SK-N-MC (cell line): ENCODE data around the gene EFTUD2.

Experiments
- EZH2 ChIP-seq: fragments of 200-600 bp; sonication (generic); IDR thresholded peaks from one replicate; pipeline ENCODE4 v1.6.1; 2017; ENCODE audit warnings: antibody characterized with exemption
- FOXP2 ChIP-seq: optimal IDR thresholded peaks from 2 replicates; pipeline ENCODE3; 2011; ENCODE audit warnings: mild to moderate bottlenecking, moderate library complexity; ENCODE audit not compliant: insufficient read depth; ENCODE audit errors: extremely low read length, control extremely low read depth
- POLR2AphosphoS5 ChIP-seq: IDR thresholded peaks from 2 replicates; pipeline ENCODE4 v1.6.1; 2012; ENCODE audit warnings: mild to moderate bottlenecking, low read depth, low read length, borderline replicate concordance

GRCh38 chr17:44829523-44830358 lies 69.5 kb downstream of the EFTUD2 start, which contains the start of gene GJC1:
- TF ChIP-seq EZH2 (no peak), POLR2AphosphoS5 (no peak; the same call in 1 of the 2 replicates), FOXP2 (no peak)
